Activated effector memory CD4-positive, alpha-beta T cell treated with Interleukin-2 at 50 U/mL for 16 hours (primary cell): Measurements from ENCODE around the gene LGR4.

ENCODE experiments used
- DNase-seq: peaks from one replicate; pipeline ENCODE4 v3.0.0-alpha.2; 2020

LGR4 gene

GRCh38 chr11:27373392-27373791, 99.2 kb downstream of the LGR4 start:
- DNase-seq = no peak

- DNase-seq = no peak
These were observed 100.4 kb downstream of the LGR4 start for GRCh38 chr11:27372164-27372563.

GRCh38 chr11:27371489-27371888, 101.1 kb downstream of the LGR4 start:
- no peak for DNase-seq

GRCh38 chr11:27370374-27370773, 102.2 kb downstream of the LGR4 start:
- DNase-seq = no peak

GRCh38 chr11:27367881-27368280, 104.7 kb downstream of the LGR4 start:
- no peak for DNase-seq

GRCh38 chr11:27363576-27364117, 108.9 kb downstream of the LGR4 start:
- no peak for DNase-seq

- DNase-seq = peak; percentile 82
These were observed 109.6 kb downstream of the LGR4 start, which contains the start of gene CCDC34 for GRCh38 chr11:27362749-27363575. Gene CCDC34 (minus strand): TSS chr11:27363215. CDS start chr11:27363194, 21 bp downstream.

GRCh38 chr11:27361649-27362431, 110.8 kb downstream of the LGR4 start:
- no peak for DNase-seq

GRCh38 chr11:27358296-27358695, 114.3 kb downstream of the LGR4 start:
- no peak for DNase-seq

GRCh38 chr11:27357250-27357649, 115.3 kb downstream of the LGR4 start:
- DNase-seq = no peak

- no peak for DNase-seq
These were observed 115.9 kb downstream of the LGR4 start for GRCh38 chr11:27356624-27357222.

- DNase-seq = no peak
These were observed 117.0 kb downstream of the LGR4 start for GRCh38 chr11:27355575-27356104.

- no peak for DNase-seq
These were observed 118.1 kb downstream of the LGR4 start for GRCh38 chr11:27354359-27354965.

GRCh38 chr11:27353593-27354358, 118.8 kb downstream of the LGR4 start:
- DNase-seq = no peak

- DNase-seq = no peak
These were observed 119.8 kb downstream of the LGR4 start for GRCh38 chr11:27352781-27353180.

- DNase-seq = no peak
These were observed 122.1 kb downstream of the LGR4 start for GRCh38 chr11:27350511-27350910.

- DNase-seq = no peak
These were observed 122.7 kb downstream of the LGR4 start for GRCh38 chr11:27349919-27350318.

- no peak for DNase-seq
These were observed 124.2 kb downstream of the LGR4 start for GRCh38 chr11:27348340-27348873.

- no peak for DNase-seq
These were observed 124.9 kb downstream of the LGR4 start for GRCh38 chr11:27347359-27348339.

- no peak for DNase-seq
These were observed 132.6 kb downstream of the LGR4 start for GRCh38 chr11:27339941-27340340.
